GM12872 (cell line): ENCODE measurements around the gene DAPK2.

Experiments
- TF ChIP-seq, protein P1 (sequence below): IDR thresholded peaks from 3 replicates; pipeline ENCODE4 v1.5.1; 2011; ENCODE audit warnings: low read depth, mild to moderate bottlenecking, low read length, moderate library complexity; ENCODE audit not compliant: insufficient read depth

The DAPK2 gene

DNA sequence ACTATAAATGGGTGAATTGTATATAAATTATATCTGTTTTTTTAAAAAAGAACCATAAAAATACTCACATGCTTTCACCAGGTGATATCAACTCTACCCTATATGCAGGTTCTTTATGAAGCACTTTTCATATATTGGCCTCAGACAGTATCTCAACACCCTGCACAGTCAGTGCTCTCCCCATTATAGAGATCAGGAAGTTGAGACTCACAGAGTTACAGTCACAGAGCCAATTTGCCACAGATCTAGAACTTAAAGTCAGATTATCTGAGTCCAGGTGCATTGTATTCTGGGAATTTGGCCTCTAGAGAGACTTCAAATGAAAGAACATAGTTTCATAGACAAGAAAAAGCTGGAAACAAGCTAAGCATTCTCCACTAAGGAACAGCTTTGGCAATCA lies 38.1 kb downstream of the DAPK2 start:
- TF ChIP-seq, protein P1, sequence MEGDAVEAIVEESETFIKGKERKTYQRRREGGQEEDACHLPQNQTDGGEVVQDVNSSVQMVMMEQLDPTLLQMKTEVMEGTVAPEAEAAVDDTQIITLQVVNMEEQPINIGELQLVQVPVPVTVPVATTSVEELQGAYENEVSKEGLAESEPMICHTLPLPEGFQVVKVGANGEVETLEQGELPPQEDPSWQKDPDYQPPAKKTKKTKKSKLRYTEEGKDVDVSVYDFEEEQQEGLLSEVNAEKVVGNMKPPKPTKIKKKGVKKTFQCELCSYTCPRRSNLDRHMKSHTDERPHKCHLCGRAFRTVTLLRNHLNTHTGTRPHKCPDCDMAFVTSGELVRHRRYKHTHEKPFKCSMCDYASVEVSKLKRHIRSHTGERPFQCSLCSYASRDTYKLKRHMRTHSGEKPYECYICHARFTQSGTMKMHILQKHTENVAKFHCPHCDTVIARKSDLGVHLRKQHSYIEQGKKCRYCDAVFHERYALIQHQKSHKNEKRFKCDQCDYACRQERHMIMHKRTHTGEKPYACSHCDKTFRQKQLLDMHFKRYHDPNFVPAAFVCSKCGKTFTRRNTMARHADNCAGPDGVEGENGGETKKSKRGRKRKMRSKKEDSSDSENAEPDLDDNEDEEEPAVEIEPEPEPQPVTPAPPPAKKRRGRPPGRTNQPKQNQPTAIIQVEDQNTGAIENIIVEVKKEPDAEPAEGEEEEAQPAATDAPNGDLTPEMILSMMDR = no peak

DNA sequence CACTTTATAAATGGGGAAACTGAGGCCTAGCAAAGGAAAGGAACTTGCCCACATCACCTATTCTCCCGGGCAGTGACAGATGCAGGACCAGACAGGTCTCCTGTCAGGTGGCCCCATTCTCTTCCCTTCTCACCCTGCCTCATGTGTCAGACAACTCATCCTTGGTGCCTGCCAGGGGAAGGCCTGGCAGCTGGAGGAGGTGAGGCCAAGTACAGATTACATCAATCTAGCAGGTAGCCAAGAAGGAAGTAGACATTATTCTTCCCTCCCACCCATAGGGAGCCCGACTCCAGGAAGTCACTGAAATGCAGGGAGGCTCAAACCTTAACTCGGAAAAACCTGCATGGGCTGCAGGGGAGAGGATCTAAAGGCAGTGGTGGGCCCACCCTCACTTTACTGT lies 39.6 kb downstream of the DAPK2 start:
- TF ChIP-seq, protein P1 = no peak

GRCh38 chr15:64004587-64004986 lies 41.7 kb downstream of the DAPK2 start:
- TF ChIP-seq, protein P1 = no peak

DNA sequence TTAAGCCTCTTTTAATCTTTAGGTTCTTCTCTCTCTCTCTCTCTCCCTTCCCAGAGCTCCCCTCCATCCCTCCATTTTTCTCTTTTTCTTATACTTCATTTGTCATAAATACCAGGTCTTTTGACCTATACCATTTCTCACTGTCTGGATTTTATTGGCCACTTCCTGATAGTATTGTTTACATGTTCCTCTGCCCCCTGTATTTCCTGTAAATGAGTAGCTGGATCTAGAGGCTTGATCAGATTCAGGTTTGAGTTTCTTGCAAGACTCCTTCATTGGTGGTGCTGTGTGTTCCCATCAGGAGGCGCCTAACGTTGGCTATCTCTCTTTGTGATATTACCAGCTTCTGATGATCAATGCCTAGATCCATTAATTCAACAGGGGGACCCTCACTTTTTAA lies 42.2 kb downstream of the DAPK2 start:
- TF ChIP-seq, protein P1 = no peak

DNA sequence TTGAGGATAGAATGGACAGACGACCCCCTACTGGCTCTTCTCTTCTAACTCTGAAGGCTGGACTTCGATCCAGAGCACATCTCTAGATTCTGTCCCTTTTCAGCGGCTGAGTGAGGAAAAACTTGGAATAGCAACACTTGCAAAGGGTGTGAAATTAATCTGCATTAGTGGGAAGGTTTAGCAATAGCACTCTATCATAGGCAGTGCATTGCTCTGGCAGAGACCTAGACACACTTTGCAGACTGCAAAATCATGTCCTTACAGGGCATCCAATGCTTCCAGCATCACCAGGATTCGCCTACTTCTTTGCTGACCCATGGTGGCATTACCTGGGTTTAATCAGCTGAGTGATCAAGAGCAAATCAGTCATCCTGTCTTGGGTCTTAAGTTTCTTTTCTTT lies 43.1 kb downstream of the DAPK2 start:
- TF ChIP-seq, protein P1 = no peak

DNA sequence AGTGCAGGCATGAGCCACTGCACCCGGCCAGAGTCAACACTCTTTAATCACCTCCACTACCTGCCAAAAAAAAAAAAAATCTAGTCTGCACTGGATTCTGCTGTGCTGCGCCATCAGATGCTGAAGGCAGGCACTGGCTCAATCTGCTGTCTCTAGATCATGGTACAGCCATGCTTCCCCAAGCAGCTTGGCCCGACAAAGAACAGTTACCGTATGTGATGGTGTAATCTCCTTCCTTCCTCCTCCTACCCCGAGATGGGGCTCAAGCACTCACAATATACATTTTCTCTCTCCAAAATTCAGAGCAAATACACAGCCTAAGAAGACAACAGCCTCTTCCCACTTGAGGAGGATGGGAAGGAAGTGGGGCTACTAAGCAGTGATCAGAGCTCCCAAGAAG lies 45.1 kb downstream of the DAPK2 start:
- TF ChIP-seq, protein P1 = no peak

DNA sequence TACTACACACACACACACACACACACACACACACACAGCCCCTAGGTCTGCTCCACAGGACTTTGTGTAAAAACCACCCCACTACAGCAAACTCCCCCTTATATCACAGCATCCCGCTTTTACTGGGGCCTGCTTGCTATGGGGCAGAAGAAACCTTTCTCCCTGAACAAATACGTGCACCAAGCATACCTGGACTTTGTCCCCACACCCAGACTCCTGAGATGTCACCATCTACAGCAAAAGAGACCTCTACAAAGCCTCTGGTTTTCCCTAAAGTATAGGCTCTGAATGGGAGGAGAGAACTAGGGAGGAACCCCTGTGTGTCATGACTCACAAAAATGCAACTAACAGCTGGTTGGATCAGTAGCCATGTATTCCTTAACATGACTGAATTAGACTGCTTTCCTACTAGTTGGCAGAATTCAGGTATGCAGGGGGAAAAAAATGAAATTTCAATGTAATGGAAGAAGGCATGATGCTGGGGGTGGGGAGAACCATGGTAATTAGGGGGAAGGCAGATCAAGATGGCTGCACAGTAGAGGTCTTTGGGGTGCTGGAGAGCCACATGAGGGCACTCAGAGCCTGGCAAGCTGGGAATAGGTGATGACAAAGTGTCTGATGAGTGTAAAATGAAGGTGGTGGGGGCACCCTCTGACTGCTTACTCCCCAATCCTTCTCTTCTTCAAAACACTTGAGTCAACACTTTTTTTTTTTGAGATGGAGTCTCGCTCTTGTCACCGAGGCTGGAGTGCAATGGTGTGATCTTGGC lies 45.9 kb downstream of the DAPK2 start:
- TF ChIP-seq, protein P1 = no peak
